K562 (cell line): ENCODE results near the gene SF3B1. TPM values are rescaled to one million over a fixed set of nuclear protein-coding genes. Genes with fewer than 3 reads are reported as not detected.

Experiments
- ARID4B ChIP-seq: sonication (generic); formaldehyde crosslinking; IDR thresholded peaks from 2 replicates; pipeline ENCODE4 v1.8.0; 2022; ENCODE audit warnings: mild to moderate bottlenecking, missing genetic modification reagents
- BRD9 ChIP-seq: fragments of 450-650 bp; IDR thresholded peaks from 2 replicates; pipeline ENCODE4 v1.6.1; 2018; ENCODE audit warnings: low read depth; ENCODE audit not compliant: partially characterized antibody
- E2F5 ChIP-seq: sonication (generic); formaldehyde crosslinking; IDR thresholded peaks from 2 replicates; pipeline ENCODE4 v1.8.0; 2022; ENCODE audit warnings: mild to moderate bottlenecking, missing genetic modification reagents
- FOXP4 ChIP-seq: sonication (generic); formaldehyde crosslinking; IDR thresholded peaks from 2 replicates; pipeline ENCODE4 v1.8.0; 2022; ENCODE audit warnings: mild to moderate bottlenecking, missing genetic modification reagents, borderline replicate concordance
- HNRNPL ChIP-seq: fragments of 200-400 bp; formaldehyde crosslinking; IDR thresholded peaks from 2 replicates; pipeline ENCODE4 v1.6.1; 2017; ENCODE audit warnings: low read depth, mild to moderate bottlenecking, low read length
- MAX ChIP-seq: sonication (generic); formaldehyde crosslinking; IDR thresholded peaks from 2 replicates; pipeline ENCODE4 v1.9.0; 2022; ENCODE audit warnings: mild to moderate bottlenecking, missing genetic modification reagents
- NCOA1 ChIP-seq: fragments of 450-650 bp; IDR thresholded peaks from 2 replicates; pipeline ENCODE4 v1.6.1; 2016; ENCODE audit warnings: low read depth
- RAD51 ChIP-seq: fragments of 450-650 bp; IDR thresholded peaks from 2 replicates; pipeline ENCODE4 v1.7.1; 2016; ENCODE audit warnings: low read depth, mild to moderate bottlenecking, borderline replicate concordance
- RBBP5 ChIP-seq: fragments of 200-600 bp; sonication (generic); IDR thresholded peaks from 2 replicates; pipeline ENCODE4 v1.6.1; 2012; ENCODE audit warnings: borderline replicate concordance, mild to moderate bottlenecking, low read length, control low read depth, inconsistent platforms; ENCODE audit not compliant: insufficient read depth, poor library complexity, severe bottlenecking
- RBM15 ChIP-seq: fragments of 200-400 bp; formaldehyde crosslinking; IDR thresholded peaks from 2 replicates; pipeline ENCODE4 v1.6.1; 2018; ENCODE audit warnings: mild to moderate bottlenecking, low read length, moderate library complexity; ENCODE audit not compliant: insufficient read depth
- TRIM24 ChIP-seq, 2 experiments: fragments of 450-650 bp; IDR thresholded peaks; 2 replicates each; pipeline ENCODE4 v1.6.1; 2016
- ZEB2 ChIP-seq: fragments of 450-650 bp; IDR thresholded peaks from 2 replicates; pipeline ENCODE4 v1.6.1; 2016
- ZNF436 ChIP-seq: fragments of 250-450, 450-650 bp; sonication (Bioruptor Pico); formaldehyde crosslinking; IDR thresholded peaks from 2 replicates; pipeline ENCODE4 v1.7.0; 2020; ENCODE audit warnings: mild to moderate bottlenecking
- polyA plus RNA-seq, 8 experiments: library from polyadenylated mRNA; depleted of rRNA in 4 of 8; stranded (reverse) in 5 of 8; unstranded in 3 of 8; fragments of >200 nt; fragmentation: Nextera tagmentation in 2 of 8; fragmentation: Illumina TruSeq in 1 of 8; extraction: Ambion mirVana in 2 of 8; extraction: Trizol in 1 of 8; gene quantifications; 2 replicates each; pipeline versions ENCODE4 v1.2.1 to v1.2.3, GENCODE V29; 2011 to 2014; ENCODE audit warnings: inconsistent platforms in 1 of 8, missing spikeins in 1 of 8
- total RNA-seq, 7 experiments: library from RNA; depleted of rRNA in 6 of 7; stranded (reverse); fragments of >200 nt in 6 of 7; fragmentation: Illumina TruSeq in 2 of 7; extraction: Trizol in 2 of 7; gene quantifications; 2 replicates each; pipeline versions ENCODE4 v1.2.1 to v1.2.3, GENCODE V29; 2011 to 2021; ENCODE audit warnings: low replicate concordance in 1 of 7

Gene SF3B1
- total and polyA plus RNA-seq, 9 of the 15 experiments (the other 6 are each of a cell fraction or from before 2014, with no cell fraction given), result 96.2 to 377 (median 177) TPM

GRCh38 chr2:197450465-197450864, 15.6 kb upstream of the SF3B1 start (continued):
- no peak for TF ChIP-seq ARID4B (CRISPR knock-in tag)
- no peak for TF ChIP-seq BRD9
- no peak for TF ChIP-seq RBBP5
- TF ChIP-seq NCOA1, result no peak
- no peak for TF ChIP-seq ZEB2
- TF ChIP-seq ZNF436 (CRISPR knock-in tag), result no peak
- no peak for TF ChIP-seq HNRNPL
- no peak for TF ChIP-seq MAX (CRISPR knock-in tag)
- TF ChIP-seq RBM15, result no peak
- no peak for TF ChIP-seq FOXP4 (CRISPR knock-in tag)
- no peak for TF ChIP-seq TRIM24 (IDR thresholded peaks at IDR 0.05)
- no peak for TF ChIP-seq E2F5 (CRISPR knock-in tag)
- TF ChIP-seq RAD51, result no peak
